Left renal cortex interstitium (tissue), 4 donors: ENCODE results near the gene PRKCB. TPM values are rescaled to one million over a fixed set of nuclear protein-coding genes. Genes with fewer than 3 reads are reported as not detected.
"Not testable (repeated sequence)": the region's sequence is repeated elsewhere in the genome, so short reads cannot be mapped to it uniquely, and the experiment has no call there.

Source experiments
- DNase-seq, 4 donors: peaks; one replicate each; pipeline ENCODE4 v3.0.0-alpha.2; 2013; ENCODE audit warnings: low read depth in 4 of 4, low spot score in 2 of 4, missing footprints in 1 of 4
- polyA plus RNA-seq, 4 donors: library from polyadenylated mRNA; unstranded; fragments of 120-200 nt; gene quantifications; one replicate each; pipeline ENCODE4 v1.2.1, GENCODE V29; 2013; ENCODE audit not compliant: insufficient read length in 4 of 4

Gene PRKCB
- polyA plus RNA-seq, 4 donors, result 3.8 to 5.1 (median 4.7) TPM

GRCh38 chr16:23931199-23931598, 95.4 kb downstream of the PRKCB start:
- no peak for DNase-seq

DNA sequence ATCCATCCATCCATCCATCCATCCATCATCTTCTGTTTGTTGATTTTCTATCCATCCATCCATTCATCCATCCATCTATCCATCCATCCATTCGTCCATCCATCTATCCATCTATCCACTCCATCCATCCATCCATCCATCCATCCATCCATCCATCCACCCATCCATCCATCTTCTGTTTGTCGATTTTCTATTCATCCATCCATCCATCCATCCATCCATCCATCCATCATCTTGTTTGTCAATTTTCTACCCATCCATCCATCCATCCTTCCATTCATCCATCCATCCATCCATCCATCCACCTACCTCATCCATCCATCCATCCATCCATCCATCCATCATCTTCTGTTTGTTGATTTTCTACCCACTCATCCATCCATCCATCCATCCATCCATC, 97.9 kb downstream of the PRKCB start:
- DNase-seq, result not testable (repeated sequence)

GRCh38 chr16:23934610-23935236, 98.9 kb downstream of the PRKCB start:
- no peak for DNase-seq

- no peak for DNase-seq
Measured at GRCh38 chr16:23940111-23940510, 104.3 kb downstream of the PRKCB start.

DNA sequence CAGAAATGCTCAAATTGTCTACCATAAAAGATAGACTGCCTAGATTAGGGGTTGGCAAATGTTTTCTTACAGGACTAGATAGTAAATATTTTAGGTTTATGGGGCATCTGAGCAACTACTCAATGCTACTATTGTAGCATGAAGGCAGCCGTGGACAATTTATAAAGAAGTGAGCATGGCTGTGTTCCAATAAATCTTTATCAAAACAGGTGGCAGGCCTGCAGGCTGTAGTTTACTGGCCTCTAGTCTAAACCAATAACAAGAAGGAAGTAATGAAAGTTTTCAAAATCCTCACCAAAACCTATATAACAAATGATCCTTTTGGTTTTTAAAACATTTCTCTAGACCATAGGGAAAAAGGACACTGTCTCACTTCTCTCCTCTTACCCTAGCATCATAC, 105.2 kb downstream of the PRKCB start:
- no peak for DNase-seq

DNA sequence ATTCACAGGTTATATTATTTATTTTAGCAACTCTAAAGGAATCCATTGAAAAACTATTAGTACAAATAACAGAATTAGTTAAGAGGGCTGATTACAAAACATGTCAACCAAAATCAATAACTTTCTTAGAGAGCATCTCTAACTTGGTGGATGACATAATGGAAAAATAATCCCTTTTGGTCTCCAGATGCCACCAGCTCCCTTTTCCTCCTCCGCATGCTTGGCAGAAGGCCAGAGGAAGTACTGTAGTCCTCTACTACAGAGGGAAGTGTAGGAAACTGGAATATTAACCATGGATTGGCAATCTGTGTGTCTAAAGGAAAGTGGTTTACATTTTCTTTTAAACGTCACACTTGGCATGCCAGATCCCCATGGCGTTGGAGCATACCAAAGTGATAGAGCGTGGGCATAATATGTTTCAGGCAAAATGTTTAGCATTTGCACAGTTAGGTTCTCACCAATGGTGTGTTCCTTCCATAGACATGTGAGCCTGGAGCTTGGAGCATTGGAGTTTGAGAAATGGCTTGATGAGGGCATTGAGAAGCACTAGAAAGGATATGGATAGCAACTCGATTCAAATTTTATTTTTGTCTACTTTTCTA, 106.3 kb downstream of the PRKCB start:
- DNase-seq, result peak in 1 of 4 donors; percentile 15

GRCh38 chr16:23943604-23944003, 107.8 kb downstream of the PRKCB start:
- DNase-seq, result no peak

GRCh38 chr16:23944381-23944780, 108.6 kb downstream of the PRKCB start:
- no peak for DNase-seq

DNA sequence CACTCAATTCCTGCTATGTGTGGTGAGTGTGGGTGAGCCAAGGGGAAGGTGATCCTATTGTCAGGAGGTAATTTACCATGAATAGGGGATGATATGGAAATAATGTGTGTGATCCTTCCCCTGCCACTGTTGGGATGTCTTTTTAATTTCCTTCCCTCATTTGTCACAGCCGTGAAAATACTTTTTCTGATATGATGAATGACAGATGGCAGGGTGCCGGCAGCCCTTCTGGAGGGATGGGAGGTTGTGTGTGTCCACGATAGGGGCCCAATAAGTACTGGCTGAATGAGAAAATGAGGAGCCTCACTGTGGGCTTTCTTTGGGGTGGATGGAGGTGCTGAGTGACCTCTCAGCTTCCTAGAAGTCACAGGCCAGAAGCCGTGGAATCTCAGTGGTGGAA, 109.5 kb downstream of the PRKCB start:
- DNase-seq, result no peak

DNA sequence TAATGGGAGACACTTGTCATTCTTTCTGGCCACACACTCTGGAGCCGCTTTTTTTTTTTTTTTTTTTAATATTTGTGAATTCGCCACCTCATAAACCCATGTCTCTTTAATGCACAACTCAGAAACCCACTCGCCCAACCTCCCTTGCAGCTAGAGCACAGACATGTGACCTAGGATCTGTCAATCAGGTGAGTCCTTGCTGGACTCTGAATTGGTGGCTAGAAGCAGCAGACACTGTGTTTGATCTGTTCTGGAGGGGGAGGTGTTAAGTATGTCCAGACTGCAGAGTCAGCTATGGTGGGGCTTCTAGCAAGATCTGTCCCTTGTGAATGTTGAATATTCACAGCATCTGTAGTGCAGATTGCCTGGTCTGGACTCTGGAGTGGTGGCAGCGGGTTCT, 112.1 kb downstream of the PRKCB start:
- DNase-seq, result no peak

DNA sequence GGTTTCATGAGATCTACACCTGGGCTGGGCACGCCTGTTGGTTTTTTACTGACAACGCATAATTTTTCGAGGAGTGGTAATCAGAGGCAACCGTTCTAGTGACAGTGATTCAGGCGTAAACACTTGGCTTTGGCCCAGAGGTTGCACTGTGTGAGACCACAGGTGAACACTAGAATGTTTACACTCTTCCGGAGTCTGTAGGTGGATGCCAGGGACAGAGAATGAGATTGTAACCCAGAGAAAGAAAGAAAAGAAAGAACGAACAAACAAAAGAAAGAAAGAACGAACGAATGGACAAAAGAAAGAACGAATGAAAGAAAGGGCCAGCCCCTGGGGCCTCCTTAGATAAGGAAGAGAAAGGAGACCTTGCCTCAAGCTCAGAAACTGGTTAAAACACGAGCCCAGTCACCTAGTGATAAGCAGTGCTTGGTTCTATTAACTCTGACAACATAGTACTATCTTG, 113.2 kb downstream of the PRKCB start:
- DNase-seq, result no peak

GRCh38 chr16:23949630-23950290, 114.0 kb downstream of the PRKCB start:
- DNase-seq, result no peak

DNA sequence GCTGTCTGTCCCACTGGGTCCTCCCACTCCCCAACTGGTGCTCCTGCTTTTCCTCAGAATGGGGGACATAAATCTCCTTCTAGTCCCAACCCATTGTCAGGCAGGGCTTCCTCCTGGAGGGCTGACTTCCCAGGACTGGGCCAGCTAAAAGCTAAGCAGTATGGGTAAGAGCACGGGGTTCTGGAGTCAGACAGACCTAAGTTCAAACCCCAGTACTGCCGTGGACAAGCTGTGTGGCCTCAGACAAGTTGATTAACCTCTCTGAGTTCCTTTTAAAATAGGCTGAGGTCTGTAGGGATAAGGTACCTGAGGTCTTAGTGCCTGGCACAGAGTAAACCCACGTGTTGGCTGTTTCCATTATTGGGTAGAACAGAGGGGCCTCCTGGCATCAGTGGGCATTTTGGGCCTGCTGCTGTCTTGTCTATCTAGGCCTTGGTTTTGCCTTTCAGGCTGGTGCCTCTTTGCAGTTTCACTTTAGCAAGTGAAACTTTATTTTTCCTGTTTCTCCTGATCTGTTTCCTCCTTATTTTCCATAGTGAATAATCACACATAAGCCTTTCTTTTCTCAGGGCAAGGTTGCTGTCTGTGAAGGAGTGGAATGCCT, 114.6 kb downstream of the PRKCB start:
- no peak for DNase-seq

DNA sequence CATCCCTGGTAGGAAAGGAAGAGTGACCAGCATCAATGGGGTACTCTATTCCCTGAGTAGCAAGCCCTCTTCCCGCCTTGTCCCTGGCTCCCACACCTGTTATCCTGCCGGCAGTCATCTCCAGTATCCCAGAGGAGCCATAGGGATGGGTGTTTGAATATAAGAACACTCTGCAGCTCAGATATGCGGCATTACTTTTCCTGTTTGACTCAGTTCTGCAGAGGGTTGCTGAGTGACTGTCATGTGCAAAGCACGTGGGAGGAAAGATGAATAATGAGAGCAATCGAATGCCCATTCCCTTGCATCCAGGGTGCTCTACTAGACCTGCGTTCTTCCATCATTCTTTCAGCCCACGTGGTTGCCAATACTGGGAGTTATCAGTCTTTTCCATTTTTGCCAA, 115.1 kb downstream of the PRKCB start:
- DNase-seq, result no peak

GRCh38 chr16:23952128-23952970, 116.6 kb downstream of the PRKCB start:
- DNase-seq, result no peak

DNA sequence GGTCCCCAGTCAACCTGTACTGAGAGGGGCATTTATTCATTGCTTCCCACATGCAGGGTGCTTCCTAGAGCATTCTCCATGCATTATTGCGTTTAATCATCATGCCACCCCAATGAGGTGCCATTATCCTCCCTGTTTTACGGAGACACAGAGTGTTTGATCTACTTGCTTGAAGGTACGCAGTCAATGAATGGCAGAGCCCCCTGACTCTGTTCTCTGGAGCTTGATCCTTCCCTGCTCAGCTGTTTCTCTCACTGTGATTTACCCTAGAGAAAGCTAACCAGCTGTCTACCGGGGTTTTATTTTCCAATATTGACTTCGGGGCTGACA, 117.2 kb downstream of the PRKCB start:
- no peak for DNase-seq

- DNase-seq, result no peak
Measured at GRCh38 chr16:23953476-23953875, 117.7 kb downstream of the PRKCB start.

DNA sequence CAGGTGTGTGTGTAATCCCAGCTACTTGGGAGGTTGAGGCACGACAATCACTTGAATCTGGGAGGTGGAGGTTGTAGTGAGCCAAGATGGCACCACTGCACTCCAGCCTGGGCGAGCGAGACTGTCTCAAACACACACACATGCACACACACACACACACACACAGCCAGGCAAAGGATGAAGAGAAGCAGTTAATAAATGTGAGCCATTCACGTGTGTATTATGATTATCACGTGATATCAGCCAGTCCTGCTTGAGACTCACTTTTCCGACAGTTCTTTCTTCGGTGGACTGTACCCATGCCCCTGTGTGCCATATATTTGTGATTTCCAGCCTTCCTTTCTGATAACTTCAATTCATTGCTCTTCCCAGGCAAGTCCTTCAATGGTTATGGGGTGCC, 119.3 kb downstream of the PRKCB start:
- DNase-seq, result no peak

GRCh38 chr16:23957287-23957686, 121.5 kb downstream of the PRKCB start:
- no peak for DNase-seq

GRCh38 chr16:23959072-23959751, 123.4 kb downstream of the PRKCB start:
- DNase-seq, result no peak

- no peak for DNase-seq
Measured at GRCh38 chr16:23959752-23960072, 123.9 kb downstream of the PRKCB start.
